ENCODE results near the gene LEFTY2.
"Not testable (repeated sequence)": the region's sequence is repeated elsewhere in the genome, so short reads cannot be mapped to it uniquely, and the experiment has no call there.

LEFTY2 gene

GRCh38 chr1:225937048-225937968, 3.7 kb downstream of the LEFTY2 start:
- no peak overlapping the region for H3K4me3 ChIP-seq (ENCODE audit: low read depth, low read length, poor library complexity, severe bottlenecking)
- no peaks in the 10 kb centered on the region for H3K9me3 ChIP-seq (ENCODE audit: low read length)
- H3K27me3 ChIP-seq (ENCODE audit: insufficient read depth, low read length), result no peaks in the 10 kb centered on the region
- H3K79me2 ChIP-seq (ENCODE audit: insufficient read depth, low read length), result no peaks in the 10 kb centered on the region
- H4K20me1 ChIP-seq (ENCODE audit: insufficient read depth, low read length), result no peaks in the 10 kb centered on the region
- H3K4me1 ChIP-seq (ENCODE audit: insufficient read depth, low read length, severe bottlenecking), result peaks cover 29% of the 10 kb centered on the region
- H3F3A ChIP-seq (ENCODE audit: insufficient read depth, low read length), result no peaks in the 10 kb centered on the region
- no peaks in the 10 kb centered on the region for H3K9me2 ChIP-seq (ENCODE audit: low read depth, low read length)
- no peaks in the 10 kb centered on the region for H3K36me3 ChIP-seq (ENCODE audit: insufficient read depth, low read length)
- H3K4me2 ChIP-seq (ENCODE audit: low read length), result no peak overlapping the region
- H3K9ac ChIP-seq (ENCODE audit: low read length), result no peak overlapping the region
- H3K27ac ChIP-seq (ENCODE audit: low read depth, low read length, poor library complexity, severe bottlenecking), result no peak overlapping the region
- no peak overlapping the region for H2AFZ ChIP-seq (ENCODE audit: low read length)
- no peak for TF ChIP-seq EZH2 (IDR thresholded peaks at IDR 0.05; ENCODE audit: borderline replicate concordance, low read length)
- no peak for TF ChIP-seq CTCF (IDR thresholded peaks at IDR 0.05; ENCODE audit: low read length)

- Histone ChIP-seq H3K4me1 (ENCODE audit: insufficient read depth, low read length, severe bottlenecking) (peaks cover 22% of the 10 kb centered on the region), H2AFZ (ENCODE audit: low read length) (no peak overlapping the region), H4K20me1 (ENCODE audit: insufficient read depth, low read length) (no peaks in the 10 kb centered on the region), H3K9ac (ENCODE audit: low read length) (no peak overlapping the region), H3K27ac (ENCODE audit: low read depth, low read length, poor library complexity, severe bottlenecking) (no peak overlapping the region), H3K79me2 (ENCODE audit: insufficient read depth, low read length) (no peaks in the 10 kb centered on the region), H3F3A (ENCODE audit: insufficient read depth, low read length) (no peaks in the 10 kb centered on the region), H3K9me3 (ENCODE audit: low read length) (no peaks in the 10 kb centered on the region), H3K9me2 (ENCODE audit: low read depth, low read length) (no peaks in the 10 kb centered on the region), H3K4me3 (ENCODE audit: low read depth, low read length, poor library complexity, severe bottlenecking) (no peak overlapping the region), H3K27me3 (ENCODE audit: insufficient read depth, low read length) (no peaks in the 10 kb centered on the region), H3K36me3 (ENCODE audit: insufficient read depth, low read length) (no peaks in the 10 kb centered on the region), H3K4me2 (ENCODE audit: low read length) (no peak overlapping the region)
- TF ChIP-seq CTCF (IDR thresholded peaks at IDR 0.05; ENCODE audit: low read length) (no peak), EZH2 (IDR thresholded peaks at IDR 0.05; ENCODE audit: borderline replicate concordance, low read length) (no peak)
These were observed 4.5 kb downstream of the LEFTY2 start for GRCh38 chr1:225936523-225936922.

- not testable (repeated sequence) for H3K27me3 ChIP-seq (ENCODE audit: insufficient read depth, low read length); H3K4me2 ChIP-seq (ENCODE audit: low read length); H3K4me3 ChIP-seq (ENCODE audit: low read depth, low read length, poor library complexity, severe bottlenecking); H3K9me3 ChIP-seq (ENCODE audit: low read length); H3F3A ChIP-seq (ENCODE audit: insufficient read depth, low read length); H3K27ac ChIP-seq (ENCODE audit: low read depth, low read length, poor library complexity, severe bottlenecking); H3K9ac ChIP-seq (ENCODE audit: low read length); H3K79me2 ChIP-seq (ENCODE audit: insufficient read depth, low read length); H3K9me2 ChIP-seq (ENCODE audit: low read depth, low read length); H2AFZ ChIP-seq (ENCODE audit: low read length); H3K36me3 ChIP-seq (ENCODE audit: insufficient read depth, low read length); H4K20me1 ChIP-seq (ENCODE audit: insufficient read depth, low read length)
- H3K4me1 ChIP-seq (ENCODE audit: insufficient read depth, low read length, severe bottlenecking), result peaks cover 17% of the 10 kb centered on the region
These were observed 4.9 kb downstream of the LEFTY2 start for GRCh38 chr1:225936086-225936485.

- Histone ChIP-seq H3K9me3 (ENCODE audit: low read length) (no peaks in the 10 kb centered on the region), H3K79me2 (ENCODE audit: insufficient read depth, low read length) (no peaks in the 10 kb centered on the region), H3K9me2 (ENCODE audit: low read depth, low read length) (no peaks in the 10 kb centered on the region), H3F3A (ENCODE audit: insufficient read depth, low read length) (no peaks in the 10 kb centered on the region), H3K36me3 (ENCODE audit: insufficient read depth, low read length) (no peaks in the 10 kb centered on the region), H3K4me2 (ENCODE audit: low read length) (no peak overlapping the region), H3K9ac (ENCODE audit: low read length) (no peak overlapping the region), H3K4me3 (ENCODE audit: low read depth, low read length, poor library complexity, severe bottlenecking) (no peak overlapping the region), H3K27ac (ENCODE audit: low read depth, low read length, poor library complexity, severe bottlenecking) (no peak overlapping the region), H4K20me1 (ENCODE audit: insufficient read depth, low read length) (no peaks in the 10 kb centered on the region), H3K4me1 (ENCODE audit: insufficient read depth, low read length, severe bottlenecking) (peaks cover 8% of the 10 kb centered on the region), H3K27me3 (ENCODE audit: insufficient read depth, low read length) (no peaks in the 10 kb centered on the region), H2AFZ (ENCODE audit: low read length) (no peak overlapping the region)
- TF ChIP-seq EZH2 (IDR thresholded peaks at IDR 0.05; ENCODE audit: borderline replicate concordance, low read length) (no peak), CTCF (IDR thresholded peaks at IDR 0.05; ENCODE audit: low read length) (no peak)
These were observed 6.3 kb downstream of the LEFTY2 start for GRCh38 chr1:225934711-225935110.

All from OCI-LY1 (cell line).